Loucy (cell line): ENCODE results near the gene PLCL2.

Experiments used
- H2AFZ ChIP-seq: fragments of 200-600 bp; sonication (generic); 2 replicates; pipeline ENCODE4 v1.6.0; 2016; ENCODE audit warnings: antibody characterized with exemption, mild to moderate bottlenecking, low read length, moderate library complexity
- H3F3A ChIP-seq: fragments of 200-600 bp; 2 replicates; pipeline ENCODE4 v1.6.0; 2016; ENCODE audit warnings: antibody characterized with exemption, low read depth, mild to moderate bottlenecking
- H3K27me3 ChIP-seq: fragments of 200-600 bp; sonication (generic); 2 replicates; pipeline ENCODE4 v1.6.1; 2014; ENCODE audit warnings: low read length, mild to moderate bottlenecking; ENCODE audit not compliant: insufficient read depth, poor library complexity, severe bottlenecking
- H3K36me3 ChIP-seq: fragments of 200-600 bp; sonication (generic); 2 replicates; pipeline ENCODE4 v1.6.1; 2016; ENCODE audit warnings: low read length; ENCODE audit not compliant: insufficient read depth
- H3K4me1 ChIP-seq: fragments of 200-600 bp; sonication (generic); 2 replicates; pipeline ENCODE4 v1.5.1; 2014; ENCODE audit warnings: low read length, mild to moderate bottlenecking; ENCODE audit not compliant: insufficient read depth, poor library complexity, severe bottlenecking
- H3K4me2 ChIP-seq: fragments of 200-600 bp; sonication (generic); 2 replicates; pipeline ENCODE4 v1.6.0; 2014; ENCODE audit warnings: antibody characterized with exemption, low read length, low read depth, mild to moderate bottlenecking; ENCODE audit not compliant: poor library complexity, severe bottlenecking
- H3K4me3 ChIP-seq: fragments of 200-600 bp; sonication (generic); 2 replicates; pipeline ENCODE4 v1.5.1; 2014; ENCODE audit warnings: low read length, mild to moderate bottlenecking, mixed read lengths; ENCODE audit not compliant: poor library complexity, severe bottlenecking
- H3K79me2 ChIP-seq: fragments of 200-600 bp; sonication (generic); 2 replicates; pipeline ENCODE4 v1.6.1; 2014; ENCODE audit warnings: low read length; ENCODE audit not compliant: insufficient read depth
- H3K9ac ChIP-seq: fragments of 200-600 bp; sonication (generic); 2 replicates; pipeline ENCODE4 v1.6.0; 2014; ENCODE audit warnings: mild to moderate bottlenecking, low read depth, low read length, moderate library complexity; ENCODE audit not compliant: poor library complexity, severe bottlenecking
- H3K9me2 ChIP-seq: fragments of 200-600 bp; sonication (generic); replicated peaks from 2 replicates; pipeline ENCODE4 v1.6.1; 2016; ENCODE audit warnings: low read depth, low read length, mixed read lengths
- H3K9me3 ChIP-seq: fragments of 200-600 bp; sonication (generic); 2 replicates; pipeline ENCODE4 v1.6.1; 2014; ENCODE audit warnings: mild to moderate bottlenecking, antibody characterized with exemption, low read length, low read depth; ENCODE audit not compliant: insufficient read depth
- H4K20me1 ChIP-seq: fragments of 200-600 bp; sonication (generic); 2 replicates; pipeline ENCODE4 v1.6.0; 2014; ENCODE audit warnings: antibody characterized with exemption, low read length, mild to moderate bottlenecking; ENCODE audit not compliant: insufficient read depth, poor library complexity, severe bottlenecking
- CTCF ChIP-seq: fragments of 200-600 bp; sonication (generic); conservative IDR thresholded peaks from 2 replicates; pipeline ENCODE4 v1.5.1; 2014; ENCODE audit warnings: mild to moderate bottlenecking, antibody characterized with exemption, low read length
- EZH2phosphoT487 ChIP-seq: fragments of 200-600 bp; IDR thresholded peaks from 2 replicates; pipeline ENCODE4 v1.6.1; 2018; ENCODE audit warnings: antibody characterized with exemption, mild to moderate bottlenecking, moderate library complexity, borderline replicate concordance

PLCL2 gene

GRCh38 chr3:17006132-17006852 lies 121.5 kb downstream of the PLCL2 start:
- Histone ChIP-seq H3K9me2 (no peaks in the 10 kb centered on the region), H3K4me2 (peak overlapping the region; percentile 29), H3K79me2 (no peaks in the 10 kb centered on the region), H2AFZ (peak overlapping the region; percentile 28; the same call in 1 of the 2 replicates), H4K20me1 (no peaks in the 10 kb centered on the region), H3K4me1 (peaks cover 19% of the 10 kb centered on the region), H3K4me3 (no peak overlapping the region), H3F3A (no peaks in the 10 kb centered on the region), H3K9me3 (no peaks in the 10 kb centered on the region), H3K27me3 (no peaks in the 10 kb centered on the region), H3K36me3 (peaks cover 16% of the 10 kb centered on the region; the same call in 1 of the 2 replicates), H3K9ac (peak overlapping the region; percentile 6)
- TF ChIP-seq CTCF = no peak
- TF ChIP-seq EZH2phosphoT487 = no peak

DNA sequence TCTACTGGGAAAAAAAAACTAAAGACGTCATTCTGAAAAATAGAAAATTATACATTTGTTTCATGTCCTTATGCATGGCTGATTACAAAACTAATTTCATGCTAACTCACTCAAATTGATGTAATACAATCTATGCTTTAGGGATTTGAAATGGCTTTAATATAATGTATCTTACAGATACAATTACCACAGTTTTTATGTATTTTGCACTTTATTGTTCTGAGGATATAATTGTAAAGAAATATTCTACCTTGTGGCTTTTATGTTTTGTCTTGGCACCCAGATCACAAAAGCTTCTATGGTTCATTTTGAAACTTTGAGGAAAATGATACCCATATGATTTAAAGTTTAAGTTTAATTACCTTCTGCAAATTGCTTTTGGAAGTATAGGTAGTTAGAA lies 122.5 kb downstream of the PLCL2 start:
- Histone ChIP-seq H3K9me3 (no peaks in the 10 kb centered on the region), H4K20me1 (no peaks in the 10 kb centered on the region), H2AFZ (no peak overlapping the region), H3K9ac (no peak overlapping the region), H3K27me3 (no peaks in the 10 kb centered on the region), H3K4me2 (no peak overlapping the region), H3F3A (no peaks in the 10 kb centered on the region), H3K4me1 (peaks cover 19% of the 10 kb centered on the region), H3K4me3 (no peak overlapping the region), H3K36me3 (peaks cover 22% of the 10 kb centered on the region; the same call in 1 of the 2 replicates), H3K9me2 (no peaks in the 10 kb centered on the region), H3K79me2 (no peaks in the 10 kb centered on the region)
- TF ChIP-seq CTCF = no peak
- TF ChIP-seq EZH2phosphoT487 = no peak

GRCh38 chr3:17009826-17010225 lies 125.1 kb downstream of the PLCL2 start:
- TF ChIP-seq CTCF (no peak), EZH2phosphoT487 (no peak)
- Histone ChIP-seq H3K9me3 (no peaks in the 10 kb centered on the region), H3K4me2 (no peak overlapping the region), H3K4me3 (no peak overlapping the region), H3K27me3 (no peaks in the 10 kb centered on the region), H3K4me1 (peaks cover 19% of the 10 kb centered on the region), H3K36me3 (peaks cover 22% of the 10 kb centered on the region; the same call in 1 of the 2 replicates), H3K79me2 (no peaks in the 10 kb centered on the region), H3F3A (no peaks in the 10 kb centered on the region), H3K9ac (no peak overlapping the region), H4K20me1 (no peaks in the 10 kb centered on the region), H2AFZ (no peak overlapping the region), H3K9me2 (no peaks in the 10 kb centered on the region)
